Coronary artery (tissue), 2 donors: ENCODE data around the gene CRY2.
"Not testable (repeated sequence)": the region's sequence is repeated elsewhere in the genome, so short reads cannot be mapped to it uniquely, and the experiment has no call there.

ENCODE experiments used
- DNase-seq: peaks from one replicate; pipeline ENCODE4 v3.0.0-alpha.2; 2017; ENCODE audit warnings: low spot score
- H3K27ac ChIP-seq, 2 donors: fragments of 200-600 bp; sonication (generic); one replicate each; pipeline ENCODE4 v1.5.1; 2016 to 2019
- H3K4me3 ChIP-seq: fragments of 200-600 bp; sonication (generic); 2 replicates; pipeline ENCODE4 v1.5.1; 2016; ENCODE audit warnings: mild to moderate bottlenecking, moderate library complexity
- TF ChIP-seq, protein P1 (sequence below): fragments of 200-600 bp; sonication (generic); IDR thresholded peaks from one replicate; pipeline ENCODE4 v1.5.1; 2019; ENCODE audit warnings: antibody characterized with exemption

The CRY2 gene

DNA sequence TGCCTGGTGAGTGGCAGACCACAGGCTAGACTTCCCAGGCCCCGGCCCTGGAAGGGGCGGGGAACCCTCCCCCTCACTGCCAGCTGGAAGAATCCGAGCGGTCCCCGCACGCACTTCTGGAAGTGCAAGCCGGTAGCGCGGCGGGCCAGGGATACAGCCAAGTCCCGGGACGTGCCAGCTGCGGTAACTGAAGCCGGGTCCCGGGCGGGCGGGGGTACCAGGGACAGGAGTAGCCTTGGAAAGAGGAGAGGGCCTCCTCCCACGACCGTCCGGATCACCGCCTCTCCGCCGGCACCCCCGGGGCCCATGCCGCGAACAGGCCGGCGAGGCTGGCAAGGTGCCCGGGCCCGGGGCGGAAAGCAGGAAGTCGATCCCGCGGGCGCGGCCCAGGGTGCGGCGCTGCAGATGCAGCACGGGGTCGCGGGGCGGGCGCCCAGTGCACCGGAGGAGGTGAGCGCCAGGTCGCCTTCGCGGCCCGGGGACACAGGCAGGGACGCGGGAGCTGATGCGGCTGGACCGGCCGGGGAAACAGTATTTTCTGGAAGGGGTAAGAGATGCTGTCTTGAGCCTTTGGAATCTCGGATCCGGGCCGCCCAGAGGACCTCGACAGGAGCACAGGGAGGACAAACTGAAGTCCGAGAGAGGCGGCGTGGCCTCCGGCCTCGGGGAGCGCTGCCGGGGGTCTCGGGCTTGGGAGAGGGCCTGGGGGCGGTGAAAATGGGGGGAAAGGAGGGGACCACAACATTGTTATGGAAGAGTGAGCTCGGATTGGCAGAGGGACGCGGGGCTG lies 43.1 kb upstream of the CRY2 start:
- TF ChIP-seq, protein P1, sequence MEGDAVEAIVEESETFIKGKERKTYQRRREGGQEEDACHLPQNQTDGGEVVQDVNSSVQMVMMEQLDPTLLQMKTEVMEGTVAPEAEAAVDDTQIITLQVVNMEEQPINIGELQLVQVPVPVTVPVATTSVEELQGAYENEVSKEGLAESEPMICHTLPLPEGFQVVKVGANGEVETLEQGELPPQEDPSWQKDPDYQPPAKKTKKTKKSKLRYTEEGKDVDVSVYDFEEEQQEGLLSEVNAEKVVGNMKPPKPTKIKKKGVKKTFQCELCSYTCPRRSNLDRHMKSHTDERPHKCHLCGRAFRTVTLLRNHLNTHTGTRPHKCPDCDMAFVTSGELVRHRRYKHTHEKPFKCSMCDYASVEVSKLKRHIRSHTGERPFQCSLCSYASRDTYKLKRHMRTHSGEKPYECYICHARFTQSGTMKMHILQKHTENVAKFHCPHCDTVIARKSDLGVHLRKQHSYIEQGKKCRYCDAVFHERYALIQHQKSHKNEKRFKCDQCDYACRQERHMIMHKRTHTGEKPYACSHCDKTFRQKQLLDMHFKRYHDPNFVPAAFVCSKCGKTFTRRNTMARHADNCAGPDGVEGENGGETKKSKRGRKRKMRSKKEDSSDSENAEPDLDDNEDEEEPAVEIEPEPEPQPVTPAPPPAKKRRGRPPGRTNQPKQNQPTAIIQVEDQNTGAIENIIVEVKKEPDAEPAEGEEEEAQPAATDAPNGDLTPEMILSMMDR = no peak
- Histone ChIP-seq H3K27ac (peak overlapping the region; percentile 69 to 90), H3K4me3 (peak overlapping the region; percentile 82)
- DNase-seq = peak; percentile 90

DNA sequence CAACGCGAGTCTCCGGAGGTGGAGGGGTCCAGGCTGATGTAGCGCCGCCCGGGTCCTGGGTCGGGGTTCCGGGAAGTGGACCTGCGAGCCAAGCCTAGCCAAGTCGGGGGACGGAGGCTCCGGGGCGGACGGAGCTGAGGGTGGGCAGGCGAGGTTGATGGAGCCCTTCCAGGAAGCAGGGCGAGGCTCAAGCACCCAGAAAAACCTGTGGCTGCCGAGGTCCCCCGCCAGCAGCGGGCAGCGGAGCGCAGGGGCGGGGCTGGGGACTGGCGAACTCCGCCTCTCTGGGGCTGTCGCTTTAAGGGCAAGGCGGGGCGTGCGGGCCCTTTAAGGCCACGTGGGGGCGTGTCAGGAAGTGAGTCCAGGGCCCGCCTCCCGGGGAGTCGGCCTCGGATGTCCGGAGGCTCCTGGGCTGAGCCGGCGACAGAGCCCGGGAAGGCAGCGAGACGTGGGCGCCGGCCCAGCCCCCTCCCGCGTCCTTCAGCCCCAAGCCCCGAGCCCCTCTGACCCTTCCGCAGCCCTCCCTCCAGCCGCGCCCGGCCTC lies 42.4 kb upstream of the CRY2 start, which contains the start of gene SLC35C1:
Gene SLC35C1 (plus strand): TSS at position 389 of the 544 bp plus-strand sequence. CDS start 653 bp downstream, outside the sequence.
- Histone ChIP-seq H3K4me3 (peak within 1 kb of the TSS; percentile 82), H3K27ac (peak within 1 kb of the TSS; percentile 69 to 90)
- peak; percentile 98 for DNase-seq
- TF ChIP-seq, protein P1 = no peak

DNA sequence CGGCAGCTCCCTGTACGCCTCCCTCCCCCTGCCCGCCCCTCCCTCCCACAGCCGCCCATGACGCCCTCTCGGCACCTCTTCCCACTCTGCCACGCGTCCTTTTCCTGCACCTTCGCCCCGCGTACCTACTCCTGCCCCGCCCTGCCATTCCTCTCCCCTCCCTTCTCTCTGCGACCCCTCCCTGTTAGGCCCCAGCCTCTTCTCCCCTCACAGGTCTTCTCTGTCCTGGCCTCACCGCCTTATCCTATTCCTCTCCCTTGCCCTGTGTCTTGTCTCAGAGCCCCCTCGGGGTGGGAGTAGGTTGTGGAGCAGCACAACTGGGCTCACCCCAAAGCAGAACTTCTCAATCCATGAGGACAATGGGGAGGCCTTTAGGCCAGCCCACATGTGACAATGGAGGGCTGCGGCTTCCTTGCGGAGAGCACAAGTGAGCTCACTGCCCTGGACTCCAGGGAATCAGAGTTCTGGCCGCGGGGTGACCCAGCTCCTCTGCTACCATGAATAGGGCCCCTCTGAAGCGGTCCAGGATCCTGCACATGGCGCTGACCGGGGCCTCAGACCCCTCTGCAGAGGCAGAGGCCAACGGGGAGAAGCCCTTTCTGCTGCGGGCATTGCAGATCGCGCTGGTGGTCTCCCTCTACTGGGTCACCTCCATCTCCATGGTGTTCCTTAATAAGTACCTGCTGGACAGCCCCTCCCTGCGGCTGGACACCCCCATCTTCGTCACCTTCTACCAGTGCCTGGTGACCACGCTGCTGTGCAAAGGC lies 41.8 kb upstream of the CRY2 start:
- DNase-seq = no peak

DNA sequence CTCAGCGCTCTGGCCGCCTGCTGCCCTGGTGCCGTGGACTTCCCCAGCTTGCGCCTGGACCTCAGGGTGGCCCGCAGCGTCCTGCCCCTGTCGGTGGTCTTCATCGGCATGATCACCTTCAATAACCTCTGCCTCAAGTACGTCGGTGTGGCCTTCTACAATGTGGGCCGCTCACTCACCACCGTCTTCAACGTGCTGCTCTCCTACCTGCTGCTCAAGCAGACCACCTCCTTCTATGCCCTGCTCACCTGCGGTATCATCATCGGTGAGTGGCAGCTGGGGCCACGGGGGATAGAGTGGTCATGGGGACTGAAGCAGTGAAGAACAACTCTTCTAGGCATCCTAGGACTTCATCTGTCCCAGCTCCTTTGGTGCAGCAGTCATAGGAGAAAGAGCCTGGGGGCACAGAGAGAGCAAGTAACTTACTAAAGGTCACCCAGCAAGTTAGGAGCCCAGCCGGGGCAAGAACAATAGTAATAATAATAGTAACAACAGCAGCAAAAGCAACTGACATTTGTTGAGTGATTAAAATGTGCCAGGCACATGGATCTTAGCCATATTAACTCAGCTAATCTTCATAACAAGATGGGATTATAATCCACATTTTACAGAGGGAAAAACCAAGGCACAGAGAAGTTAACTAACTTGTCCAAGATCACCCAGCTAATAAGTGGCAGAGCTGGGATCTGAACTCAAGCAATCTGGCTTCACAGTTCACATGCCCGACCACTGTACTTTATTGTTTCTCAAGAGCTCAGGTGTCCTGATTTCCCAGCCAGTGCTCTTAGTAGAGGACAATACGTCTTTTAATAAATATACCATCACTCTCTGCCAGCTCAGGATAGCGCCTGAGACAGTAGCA lies 41.0 kb upstream of the CRY2 start:
- Histone ChIP-seq H3K27ac (peak overlapping the region in 1 of 2 donors; percentile 90), H3K4me3 (peak overlapping the region; percentile 82)
- no peak for DNase-seq
- TF ChIP-seq, protein P1 = no peak

More for the DNA sequence above, 41.8 kb upstream of the CRY2 start:
- Histone ChIP-seq H3K4me3 (peak overlapping the region; percentile 82), H3K27ac (peak overlapping the region; percentile 69 to 90)
- TF ChIP-seq, protein P1 = no peak

DNA sequence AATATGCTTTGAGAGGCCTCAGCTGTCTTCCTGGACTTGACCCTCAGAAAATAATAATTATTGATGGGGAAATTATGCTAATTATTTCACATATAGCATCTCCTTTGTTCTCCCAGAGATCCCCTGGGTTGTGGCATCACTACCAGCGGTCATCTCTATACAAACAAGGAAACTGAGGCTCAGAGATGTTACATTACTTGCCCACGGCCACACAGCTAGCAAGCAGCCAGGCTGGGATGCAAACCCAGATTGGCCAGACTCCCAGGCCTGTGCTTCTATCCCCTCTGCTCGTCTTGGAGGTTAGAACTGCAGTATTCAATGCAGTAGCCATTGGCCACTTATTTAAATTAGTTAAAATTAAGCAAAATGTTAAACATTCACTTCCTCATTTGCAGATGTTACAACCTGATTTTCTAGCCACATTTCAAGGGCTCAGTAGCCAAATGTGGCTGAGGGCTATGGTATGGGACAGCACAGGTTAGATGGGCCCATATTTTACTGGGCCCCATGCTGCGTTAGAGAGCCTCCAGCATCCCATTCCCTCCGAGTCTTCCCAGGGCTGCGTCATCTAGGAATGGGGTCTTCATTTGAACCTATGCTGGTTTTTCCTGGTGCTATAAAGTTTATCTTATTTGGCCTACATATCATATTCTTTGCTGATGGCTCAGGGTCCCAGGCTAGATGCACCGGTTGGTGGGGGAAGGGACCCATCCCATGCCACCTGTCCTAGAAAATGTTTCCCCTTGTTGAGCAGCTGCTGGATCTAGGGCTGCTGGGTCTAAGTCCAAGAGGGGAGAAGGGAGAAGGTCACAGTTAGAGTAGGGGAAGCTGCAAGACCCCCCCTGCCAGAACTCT lies 40.1 kb upstream of the CRY2 start:
- TF ChIP-seq, protein P1 = no peak
- H3K27ac ChIP-seq = no peak overlapping the region
- DNase-seq = no peak
- H3K4me3 ChIP-seq = peak overlapping the region; percentile 82

DNA sequence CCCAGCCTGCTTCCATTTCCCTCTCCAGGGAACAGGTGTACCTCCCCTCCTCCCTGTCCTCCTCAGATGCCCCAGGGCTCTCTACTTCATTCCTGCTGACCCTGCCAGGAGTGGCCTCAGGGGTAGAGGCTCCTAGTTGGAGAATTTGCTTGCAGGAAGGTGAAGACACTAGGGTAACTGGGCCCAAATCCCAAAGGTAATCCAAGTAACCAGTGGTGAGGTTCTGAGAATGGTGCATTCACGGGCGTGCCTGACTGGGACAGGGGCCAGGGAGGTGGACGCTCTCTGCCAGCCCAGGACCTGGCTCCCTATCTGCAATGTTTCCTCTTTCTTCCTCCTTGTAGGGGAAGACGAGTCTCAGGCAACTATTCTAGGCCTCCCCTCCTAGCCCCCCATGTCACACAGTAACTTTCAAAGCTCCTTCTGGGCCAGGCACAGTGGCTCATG lies 39.5 kb upstream of the CRY2 start:
- DNase-seq = peak; percentile 57
- no peak overlapping the region for H3K27ac ChIP-seq
- TF ChIP-seq, protein P1 = no peak
- H3K4me3 ChIP-seq = peak overlapping the region; percentile 82

DNA sequence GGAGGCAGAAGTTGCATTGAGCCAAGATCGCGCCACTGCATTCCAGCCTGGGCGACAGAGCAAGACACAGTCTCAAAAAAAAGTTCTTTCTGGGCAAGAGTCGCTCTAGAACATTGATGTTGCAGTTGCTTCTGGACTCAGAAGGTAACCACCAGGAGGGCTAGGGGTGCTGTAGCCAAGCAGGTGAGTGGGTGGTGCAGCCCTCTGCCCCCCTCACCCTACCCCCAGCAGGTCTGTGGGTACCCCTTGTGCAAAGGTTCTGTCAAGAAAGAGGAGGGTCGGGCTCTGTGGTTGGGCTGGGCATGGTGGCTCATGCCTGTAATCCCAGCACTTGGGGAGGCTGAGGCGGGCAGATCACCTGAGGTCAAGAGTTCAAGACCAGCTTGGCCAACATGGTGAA lies 38.8 kb upstream of the CRY2 start:
- peak; percentile 12 for DNase-seq
- H3K4me3 ChIP-seq, H3K27ac ChIP-seq: not testable (repeated sequence)
